ENCODE data around the gene PRRT3.

DNA sequence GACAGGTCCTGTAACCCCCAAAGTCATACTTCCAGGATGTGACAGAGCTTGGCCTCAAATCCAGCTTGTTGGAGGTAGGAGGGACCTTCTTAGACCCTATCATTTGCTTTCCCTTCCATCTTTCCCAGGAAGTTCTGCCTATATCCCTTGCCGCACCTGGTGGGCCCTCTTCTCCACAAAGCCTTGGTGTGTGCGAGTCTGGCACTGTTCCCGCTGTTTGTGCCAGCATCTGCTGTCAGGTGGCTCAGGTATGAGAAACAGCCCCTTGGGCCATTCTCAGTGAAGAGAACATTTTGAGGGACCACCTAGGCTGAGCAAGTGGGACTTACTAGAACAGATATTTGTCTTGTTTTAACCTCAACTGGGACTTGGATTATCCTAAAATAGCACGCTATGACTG is 48.3 kb downstream of the PRRT3 start:
- TF ChIP-seq, protein P1, sequence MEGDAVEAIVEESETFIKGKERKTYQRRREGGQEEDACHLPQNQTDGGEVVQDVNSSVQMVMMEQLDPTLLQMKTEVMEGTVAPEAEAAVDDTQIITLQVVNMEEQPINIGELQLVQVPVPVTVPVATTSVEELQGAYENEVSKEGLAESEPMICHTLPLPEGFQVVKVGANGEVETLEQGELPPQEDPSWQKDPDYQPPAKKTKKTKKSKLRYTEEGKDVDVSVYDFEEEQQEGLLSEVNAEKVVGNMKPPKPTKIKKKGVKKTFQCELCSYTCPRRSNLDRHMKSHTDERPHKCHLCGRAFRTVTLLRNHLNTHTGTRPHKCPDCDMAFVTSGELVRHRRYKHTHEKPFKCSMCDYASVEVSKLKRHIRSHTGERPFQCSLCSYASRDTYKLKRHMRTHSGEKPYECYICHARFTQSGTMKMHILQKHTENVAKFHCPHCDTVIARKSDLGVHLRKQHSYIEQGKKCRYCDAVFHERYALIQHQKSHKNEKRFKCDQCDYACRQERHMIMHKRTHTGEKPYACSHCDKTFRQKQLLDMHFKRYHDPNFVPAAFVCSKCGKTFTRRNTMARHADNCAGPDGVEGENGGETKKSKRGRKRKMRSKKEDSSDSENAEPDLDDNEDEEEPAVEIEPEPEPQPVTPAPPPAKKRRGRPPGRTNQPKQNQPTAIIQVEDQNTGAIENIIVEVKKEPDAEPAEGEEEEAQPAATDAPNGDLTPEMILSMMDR (IDR thresholded peaks at IDR 0.05; ENCODE audit: control extremely low read depth in 1 of 3, insufficient read depth in 1 of 3, low read depth in 1 of 3, low read length in 3 of 3), result no peak
- TF ChIP-seq EZH2 (IDR thresholded peaks at IDR 0.05; ENCODE audit: low read depth, low read length, severe bottlenecking), result no peak
- no peak for TF ChIP-seq BRCA1 (IDR thresholded peaks at IDR 0.05; ENCODE audit: low read depth, low read length)
- TF ChIP-seq CREB1 (IDR thresholded peaks at IDR 0.05), result no peak
- no peak for TF ChIP-seq POU5F1 (IDR thresholded peaks at IDR 0.05; ENCODE audit: low read depth, low read length)
- no peak for TF ChIP-seq SP1 (IDR thresholded peaks at IDR 0.05; ENCODE audit: low read depth, low read length)
- no peak for TF ChIP-seq CBX8 (IDR thresholded peaks at IDR 0.05; ENCODE audit: borderline replicate concordance, low read depth, low read length)
- TF ChIP-seq CEBPB (IDR thresholded peaks at IDR 0.05; ENCODE audit: low read depth, low read length), result no peak
- TF ChIP-seq YY1 (IDR thresholded peaks at IDR 0.05; ENCODE audit: low read depth, low read length), result no peak
- no peak for TF ChIP-seq SP4 (IDR thresholded peaks at IDR 0.05; ENCODE audit: low read length)

All from H1 (cell line).